A549 (cell line): ENCODE measurements around the gene MRPL12. TPM values are rescaled to one million over a fixed set of nuclear protein-coding genes. Genes with fewer than 3 reads are reported as not detected.

Experiments
- ATOH8 ChIP-seq: fragments of 250-450 bp; sonication (Bioruptor Pico); IDR thresholded peaks from 2 replicates; pipeline ENCODE4 v1.5.0; 2020; ENCODE audit warnings: low read depth, mild to moderate bottlenecking, moderate library complexity
- BCL3 ChIP-seq: fragments of >200 bp; sonication (Bioruptor Twin); formaldehyde crosslinking; IDR thresholded peaks from 3 replicates; pipeline ENCODE4 v1.6.1; 2016
- CBX8 ChIP-seq: fragments of 200-600 bp; sonication (generic); IDR thresholded peaks from 2 replicates; pipeline ENCODE4 v1.6.1; 2016
- CHD2 ChIP-seq: fragments of 150-350 bp; IDR thresholded peaks from 2 replicates; pipeline ENCODE4 v1.6.1; 2014; ENCODE audit warnings: low read length; ENCODE audit not compliant: partially characterized antibody
- CHD4 ChIP-seq: fragments of 200-600 bp; sonication (generic); IDR thresholded peaks from 2 replicates; pipeline ENCODE4 v1.6.1; 2016; ENCODE audit warnings: antibody characterized with exemption, mild to moderate bottlenecking, borderline replicate concordance
- CTCF ChIP-seq: fragments of >200 bp; sonication (Bioruptor Twin); formaldehyde crosslinking; IDR thresholded peaks from 3 replicates; pipeline ENCODE4 v1.5.1; 2016
- EHMT2 ChIP-seq: fragments of 200-600 bp; sonication (generic); IDR thresholded peaks from 2 replicates; pipeline ENCODE4 v1.6.1; 2016; ENCODE audit warnings: antibody characterized with exemption, low read depth, mild to moderate bottlenecking, moderate library complexity
- FOSB ChIP-seq: fragments of 250-450 bp; sonication (Bioruptor Pico); IDR thresholded peaks from 2 replicates; pipeline ENCODE4 v1.5.0; 2020; ENCODE audit warnings: mild to moderate bottlenecking, moderate library complexity
- FOXS1 ChIP-seq: fragments of 250-450 bp; sonication (Bioruptor Pico); IDR thresholded peaks from 2 replicates; pipeline ENCODE4 v1.5.0; 2020; ENCODE audit warnings: mild to moderate bottlenecking, moderate library complexity
- HEYL ChIP-seq: fragments of 250-450 bp; sonication (Bioruptor Pico); IDR thresholded peaks from 2 replicates; pipeline ENCODE4 v1.8.0; 2021; ENCODE audit warnings: mild to moderate bottlenecking, moderate library complexity
- HOXA7 ChIP-seq: fragments of 250-450 bp; sonication (Bioruptor Pico); IDR thresholded peaks from 2 replicates; pipeline ENCODE4 v1.5.0; 2020; ENCODE audit warnings: mild to moderate bottlenecking, moderate library complexity
- HOXB13 ChIP-seq: fragments of 250-450 bp; sonication (Bioruptor Pico); IDR thresholded peaks from 2 replicates; pipeline ENCODE4 v1.5.0; 2020; ENCODE audit warnings: low read depth, mild to moderate bottlenecking, moderate library complexity
- MYC ChIP-seq: IDR thresholded peaks from 2 replicates; pipeline ENCODE4 v1.6.1; 2012; ENCODE audit warnings: mild to moderate bottlenecking, inconsistent platforms, low read length, improper control_type of control experiment, borderline replicate concordance
- NFE2L2 ChIP-seq: fragments of 150-350 bp; conservative IDR thresholded peaks from 2 replicates; pipeline ENCODE4 v1.6.1; 2014; ENCODE audit warnings: low read length
- RAD21 ChIP-seq, 2 experiments: fragments of >200 bp in 1 of 2; sonication (Bioruptor Twin) in 1 of 2; formaldehyde crosslinking in 1 of 2; IDR thresholded peaks in 1 of 2; conservative IDR thresholded peaks in 1 of 2; 2 replicates in 1 of 2; 3 replicates in 1 of 2; pipeline ENCODE4 v1.6.1; 2012 to 2018; ENCODE audit warnings: inconsistent platforms in 1 of 2
- RARB ChIP-seq: fragments of 250-450 bp; sonication (Bioruptor Pico); IDR thresholded peaks from 2 replicates; pipeline ENCODE4 v1.8.0; 2021; ENCODE audit warnings: mild to moderate bottlenecking, moderate library complexity
- RCOR1 ChIP-seq: fragments of 150-350 bp; IDR thresholded peaks from 2 replicates; pipeline ENCODE4 v1.6.1; 2014; ENCODE audit warnings: antibody characterized with exemption, low read length, low read depth
- REST ChIP-seq: fragments of 200-600 bp; sonication (generic); IDR thresholded peaks from 2 replicates; pipeline ENCODE4 v1.6.1; 2016; ENCODE audit warnings: antibody characterized with exemption, mild to moderate bottlenecking, moderate library complexity
- SMC3 ChIP-seq: fragments of >200 bp; sonication (Bioruptor Twin); formaldehyde crosslinking; IDR thresholded peaks from 3 replicates; pipeline ENCODE4 v1.6.1; 2018; ENCODE audit warnings: inconsistent platforms
- ZFP36 ChIP-seq: fragments of 450-650 bp; IDR thresholded peaks from 2 replicates; pipeline ENCODE4 v1.6.1; 2014; ENCODE audit warnings: borderline replicate concordance; ENCODE audit not compliant: partially characterized antibody
- polyA plus RNA-seq, 4 experiments: library from polyadenylated mRNA; depleted of rRNA in 3 of 4; stranded (reverse); fragments of >200 nt; fragmentation: RNase III in 1 of 4; extraction: RNeasy Plus Mini Kit Qiagen cat#74134 plus additional on column Dnase treatment in 1 of 4; gene quantifications; 2 replicates in 3 of 4; 3 replicates in 1 of 4; pipeline ENCODE4 v1.2.3, GENCODE V29; 2011 to 2017
- TF ChIP-seq, protein P1 (sequence below): IDR thresholded peaks from 2 replicates; pipeline ENCODE4 v1.6.1; 2012; ENCODE audit warnings: low read depth, borderline replicate concordance
- TF ChIP-seq, protein P2 (sequence below): fragments of >200 bp; sonication (Bioruptor Twin); formaldehyde crosslinking; IDR thresholded peaks from 2 replicates; pipeline ENCODE4 v1.6.1; 2016

MRPL12 gene
- polyA plus RNA-seq, 2 of the 4 experiments (the other 2 are of a cell fraction) = 161 to 215 TPM

- TF ChIP-seq CTCF = no peak
- TF ChIP-seq RARB (CRISPR knock-in tag) = no peak
- TF ChIP-seq CBX8 = no peak
- TF ChIP-seq ZFP36 = no peak
- TF ChIP-seq, protein P1, sequence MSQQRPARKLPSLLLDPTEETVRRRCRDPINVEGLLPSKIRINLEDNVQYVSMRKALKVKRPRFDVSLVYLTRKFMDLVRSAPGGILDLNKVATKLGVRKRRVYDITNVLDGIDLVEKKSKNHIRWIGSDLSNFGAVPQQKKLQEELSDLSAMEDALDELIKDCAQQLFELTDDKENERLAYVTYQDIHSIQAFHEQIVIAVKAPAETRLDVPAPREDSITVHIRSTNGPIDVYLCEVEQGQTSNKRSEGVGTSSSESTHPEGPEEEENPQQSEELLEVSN = peak; percentile 81; the same call in 1 of the 2 replicates
- TF ChIP-seq, protein P2, sequence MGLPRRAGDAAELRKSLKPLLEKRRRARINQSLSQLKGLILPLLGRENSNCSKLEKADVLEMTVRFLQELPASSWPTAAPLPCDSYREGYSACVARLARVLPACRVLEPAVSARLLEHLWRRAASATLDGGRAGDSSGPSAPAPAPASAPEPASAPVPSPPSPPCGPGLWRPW = no peak
- peak; percentile 83 for TF ChIP-seq CHD2
- TF ChIP-seq EHMT2 = no peak
- TF ChIP-seq RAD21 (conservative IDR thresholded peaks at IDR 0.05 in 1 of 2, IDR thresholded peaks at IDR 0.05 in 1 of 2) = no peak
- TF ChIP-seq SMC3 = 0 out of 3 replicates have a peak, but pooled peaks have one; percentile 11
- no peak for TF ChIP-seq HEYL (CRISPR knock-in tag)
- TF ChIP-seq CHD4 = no peak
- no peak for TF ChIP-seq ATOH8
- TF ChIP-seq HOXB13 (CRISPR knock-in tag) = no peak
- no peak for TF ChIP-seq FOSB (CRISPR knock-in tag)
- no peak for TF ChIP-seq HOXA7 (CRISPR knock-in tag)
- peak; percentile 78; the same call in 1 of the 2 replicates for TF ChIP-seq MYC
- TF ChIP-seq BCL3 = peak; percentile 51; the same call in 2 of the 3 replicates
- TF ChIP-seq REST = peak; percentile 83
- 0 out of 2 replicates have a peak, but pooled peaks have one; percentile 17 for TF ChIP-seq FOXS1
- no peak for TF ChIP-seq NFE2L2
- TF ChIP-seq RCOR1 = no peak
- TF ChIP-seq, all 56 proteins: peak for 16
These were observed at the start of gene MRPL12 (continued) for GRCh38 chr17:81702934-81703746.
